GM19351 (cell line): ENCODE measurements around the gene BCAT1.
"Not testable (repeated sequence)": the region's sequence is repeated elsewhere in the genome, so short reads cannot be mapped to it uniquely, and the experiment has no call there.

Source experiments
- ATAC-seq: cut with Tn5 transposase; IDR thresholded peaks from one replicate; pipeline ENCODE4 v1.9.1; 2021; ENCODE audit warnings: mild to moderate bottlenecking, moderate library complexity; ENCODE audit not compliant: unreplicated experiment

BCAT1 gene

DNA sequence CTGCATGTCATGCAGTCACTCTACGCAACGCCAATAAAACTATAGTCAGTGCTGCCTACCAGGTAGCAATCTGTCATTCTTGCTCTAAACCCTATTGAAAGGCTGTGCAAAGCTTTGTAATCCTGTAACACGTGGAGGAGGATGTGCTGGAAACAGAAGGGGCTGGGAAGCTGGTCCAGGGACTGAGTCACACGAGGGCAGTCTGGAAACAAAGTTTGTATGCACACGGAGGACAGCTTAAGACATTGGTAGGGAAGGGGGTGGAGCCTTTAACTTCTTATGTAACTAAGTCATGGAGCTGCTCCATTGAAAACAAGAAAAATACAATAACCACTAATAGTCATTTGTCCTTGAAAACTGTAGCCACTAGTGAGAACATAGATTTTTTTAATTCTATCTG lies 128.0 kb downstream of the BCAT1 start:
- ATAC-seq, result no peak

DNA sequence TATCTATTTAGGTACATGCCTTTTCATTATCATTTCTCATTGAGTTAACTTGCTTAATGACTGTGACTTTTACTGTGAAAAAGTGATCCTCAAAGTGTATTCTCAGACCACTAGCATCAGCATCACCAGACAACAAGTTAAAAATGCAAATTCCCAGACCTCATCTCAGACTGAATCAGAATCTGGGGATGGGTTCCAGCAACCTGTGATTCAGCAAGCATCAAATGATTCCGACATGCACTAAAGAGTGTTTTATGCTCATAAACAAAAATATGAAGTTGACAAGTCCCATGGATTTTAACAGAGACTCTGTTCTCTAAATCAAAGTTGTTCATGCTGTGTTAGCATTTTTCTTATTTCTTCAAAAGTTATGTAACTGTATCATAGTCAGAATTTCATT lies 130.6 kb downstream of the BCAT1 start:
- ATAC-seq, result no peak

DNA sequence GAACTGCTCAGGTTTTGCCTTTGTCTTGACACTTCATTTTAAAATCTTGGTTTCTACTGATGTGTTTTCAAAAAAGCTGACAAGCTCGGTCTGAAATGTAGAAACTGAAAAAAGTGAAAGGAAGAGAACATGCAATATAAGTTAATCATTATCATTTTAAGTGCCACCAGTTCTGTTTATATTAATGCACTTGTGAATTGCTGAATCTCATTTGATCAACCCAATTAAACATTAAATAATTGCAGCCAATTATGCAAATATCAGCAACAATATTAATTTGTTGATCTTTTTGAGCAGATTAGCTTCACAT lies 133.8 kb downstream of the BCAT1 start:
- peak; percentile 10 for ATAC-seq

DNA sequence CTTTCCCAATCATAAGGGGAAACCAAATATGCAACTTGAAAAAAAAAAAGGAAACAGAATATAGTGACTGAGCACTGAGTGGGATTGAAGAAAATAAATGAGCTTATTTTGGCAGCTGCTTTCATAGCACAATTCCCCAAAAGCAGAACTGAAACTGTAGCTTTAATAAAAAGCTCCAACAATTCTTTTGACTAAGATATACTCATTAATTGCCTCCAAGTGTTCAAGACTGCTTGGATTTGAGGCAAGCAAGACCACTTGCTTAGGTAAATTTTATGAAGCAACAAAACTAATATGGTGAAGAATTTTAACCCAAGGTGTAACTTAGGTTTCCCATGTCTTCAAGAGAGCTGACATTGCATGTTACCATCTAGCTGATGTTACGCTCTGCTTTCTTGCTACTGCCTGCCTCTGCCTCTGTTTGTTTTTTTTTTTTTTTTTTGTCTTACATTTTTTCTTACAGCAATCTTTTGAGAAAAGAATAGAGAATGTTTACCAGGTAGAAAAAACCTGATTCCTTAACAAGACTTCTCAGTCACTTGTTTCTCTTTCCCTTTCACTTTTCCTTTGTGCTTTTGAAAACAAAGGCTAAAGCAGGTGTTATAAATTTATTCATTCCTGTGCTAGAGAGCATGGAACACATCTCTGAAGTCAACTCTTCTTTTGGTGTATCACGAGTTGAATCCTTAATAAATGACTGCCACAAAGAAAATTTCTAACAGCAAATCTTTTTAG lies 134.4 kb downstream of the BCAT1 start:
- peak; percentile 94 for ATAC-seq

DNA sequence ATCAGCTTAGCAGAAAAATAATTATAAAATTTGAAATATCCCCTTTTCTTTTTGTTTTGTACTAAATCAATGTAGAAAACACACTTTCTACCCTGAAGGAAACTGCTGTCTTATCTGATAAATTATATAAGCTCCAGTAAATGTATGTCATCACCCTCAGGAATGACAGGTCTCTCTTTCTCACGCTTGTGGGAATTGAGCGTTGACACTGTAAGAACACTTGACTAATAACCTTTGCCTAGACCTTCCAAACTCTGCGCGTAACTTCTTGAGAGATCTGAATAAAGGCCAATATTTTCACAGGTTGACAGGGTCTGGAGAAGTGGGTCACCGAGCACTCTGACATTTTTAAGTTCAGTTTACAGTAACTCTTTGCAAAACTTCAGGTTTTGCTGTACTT lies 138.5 kb downstream of the BCAT1 start:
- ATAC-seq, result no peak

DNA sequence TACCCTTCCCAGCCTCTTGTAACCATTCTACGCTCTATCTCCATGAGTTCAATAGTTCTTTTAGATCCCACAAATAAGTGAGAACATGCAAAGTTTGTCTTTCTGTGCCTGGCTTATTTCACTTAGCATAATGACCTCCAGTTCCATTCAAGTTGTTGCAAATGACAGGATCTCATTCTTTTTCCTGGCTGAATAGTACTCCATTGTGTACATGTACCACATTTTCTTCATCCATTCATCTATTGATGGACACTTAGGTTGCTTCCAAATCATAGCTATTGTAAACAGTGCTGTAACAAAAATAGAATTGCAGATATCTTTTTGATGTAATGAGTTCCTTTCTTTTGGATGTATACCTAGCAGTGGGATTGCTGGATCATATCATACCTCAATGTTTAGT lies 139.6 kb downstream of the BCAT1 start:
- not testable (repeated sequence) for ATAC-seq

DNA sequence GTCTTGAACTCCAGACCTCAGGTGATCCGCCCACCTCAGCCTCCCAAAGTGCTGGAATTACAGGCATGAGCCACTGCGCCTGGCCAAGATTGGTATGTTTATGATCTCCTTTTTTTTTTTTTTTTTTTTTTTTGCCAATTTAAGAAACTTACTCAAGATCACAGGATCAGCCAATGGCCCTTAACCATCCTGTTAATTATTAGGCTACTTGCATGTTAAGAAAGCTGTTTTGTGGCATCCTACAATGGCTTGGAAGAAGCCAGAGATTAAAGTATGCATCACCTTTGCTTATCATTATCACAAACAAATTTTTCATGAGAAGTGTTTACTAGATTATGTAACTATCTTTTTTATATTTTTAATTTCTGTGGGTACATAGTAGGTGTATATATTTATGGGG lies 140.2 kb downstream of the BCAT1 start:
- ATAC-seq, result no peak

DNA sequence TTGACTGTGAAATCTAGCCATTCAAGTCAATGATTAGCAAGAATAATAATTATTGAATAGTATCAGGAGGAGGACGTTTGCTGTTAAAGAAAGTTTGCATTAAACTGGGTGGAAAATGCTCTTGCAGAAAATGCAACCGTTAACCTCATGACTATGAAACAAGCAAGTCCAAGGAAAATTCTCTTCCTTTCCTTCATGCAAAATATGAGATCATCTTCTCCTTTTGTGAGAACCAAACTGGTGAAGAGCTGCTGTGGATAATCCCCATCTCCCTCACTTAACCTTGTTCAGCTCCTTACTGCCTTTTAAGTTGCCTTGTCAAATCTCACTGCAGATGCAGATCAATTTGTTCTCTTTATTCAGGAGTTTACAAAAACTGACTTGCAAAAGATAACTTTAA lies 142.5 kb downstream of the BCAT1 start:
- ATAC-seq, result no peak

DNA sequence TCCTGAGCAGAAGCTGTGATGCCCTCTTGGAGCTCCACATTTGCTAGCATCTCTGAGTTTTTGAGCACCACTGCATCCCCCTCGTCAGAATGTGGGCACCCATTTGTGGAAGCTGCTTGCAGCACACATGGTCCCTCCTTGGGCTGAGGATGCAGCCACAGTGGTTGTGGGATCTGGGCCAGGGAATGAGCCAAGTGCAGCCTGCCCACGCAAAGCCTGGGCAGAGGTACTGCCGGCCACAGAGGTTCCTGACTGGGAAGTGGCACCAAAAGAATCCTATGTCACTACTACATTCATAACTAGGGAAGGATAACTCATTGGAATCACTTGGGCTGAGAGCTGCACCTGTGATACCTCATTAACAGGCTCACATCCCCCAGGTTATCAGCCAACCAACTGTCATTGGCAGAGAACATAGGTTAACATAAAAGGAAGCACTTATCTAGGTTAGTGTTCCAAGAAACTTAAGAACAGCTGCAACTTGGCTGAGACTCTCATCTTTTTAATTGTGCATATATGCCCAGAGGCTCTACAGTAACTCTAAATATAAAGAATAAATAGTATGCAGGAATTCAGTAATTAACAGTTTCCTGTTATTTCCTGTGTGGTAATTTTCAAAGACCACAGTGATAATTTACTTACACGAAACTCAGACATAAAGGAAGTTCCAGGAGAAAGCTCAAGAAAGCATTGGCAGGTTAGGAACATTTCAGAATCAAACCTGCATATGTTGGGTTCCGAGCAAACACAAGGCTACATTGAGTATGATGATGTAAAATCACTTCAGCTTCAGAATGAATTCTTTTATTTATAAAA lies 145.3 kb downstream of the BCAT1 start:
- no peak for ATAC-seq

DNA sequence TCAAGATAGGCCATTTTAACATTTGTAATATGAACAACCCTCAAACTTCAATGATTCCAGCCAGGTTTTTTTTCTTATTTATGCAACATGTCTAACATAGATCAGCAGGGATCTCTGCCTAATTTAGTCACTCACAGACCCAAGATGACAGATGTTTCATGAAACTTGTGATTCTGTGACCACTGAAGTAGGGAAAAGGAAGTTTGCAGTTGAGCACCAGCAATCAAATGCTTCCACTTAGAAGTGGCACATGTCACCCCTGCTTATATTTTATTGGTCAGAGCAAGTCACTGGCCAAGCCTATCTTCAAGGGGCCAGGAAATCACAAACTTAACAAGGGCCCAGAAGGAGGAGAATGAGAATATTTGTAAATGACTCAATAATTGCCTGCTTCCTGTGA lies 150.6 kb downstream of the BCAT1 start:
- ATAC-seq, result peak; percentile 87

DNA sequence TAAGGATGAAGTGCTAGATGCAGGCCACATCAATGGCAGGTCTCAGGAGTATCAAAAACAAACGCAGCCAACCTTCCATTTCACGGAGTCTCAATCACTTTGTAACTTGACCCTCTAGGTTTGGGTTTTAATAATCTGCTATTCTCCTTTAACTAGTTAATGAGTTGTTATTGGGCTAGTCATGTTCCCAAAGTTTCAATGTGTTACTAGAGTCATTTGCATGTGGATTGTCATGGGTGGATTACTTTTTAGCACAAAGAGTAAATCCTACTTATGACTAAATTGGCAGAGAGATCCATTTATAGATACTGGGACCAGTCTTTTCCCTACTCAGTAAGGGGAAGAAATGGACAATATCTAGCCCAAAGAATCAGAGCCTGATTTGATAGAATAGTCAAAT lies 151.0 kb downstream of the BCAT1 start:
- no peak for ATAC-seq

DNA sequence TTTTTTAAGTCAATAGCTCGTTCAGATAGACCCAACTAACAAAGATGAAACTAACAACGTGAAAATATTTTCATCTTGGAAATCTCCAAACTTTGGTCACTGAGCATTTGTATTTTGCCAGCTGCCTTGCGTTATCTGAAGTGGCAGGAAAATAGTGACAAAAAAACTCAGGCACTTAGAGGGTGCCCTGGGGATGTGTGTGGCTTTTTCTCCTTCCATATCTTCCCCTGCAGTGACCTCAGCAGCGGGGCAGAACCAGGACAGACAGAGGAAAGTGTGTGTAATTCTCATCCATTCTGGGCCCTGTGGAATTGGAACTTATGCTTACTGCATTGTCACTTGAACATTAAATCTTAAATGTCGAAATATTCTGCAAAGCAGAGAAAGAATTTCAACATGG lies 152.0 kb downstream of the BCAT1 start:
- no peak for ATAC-seq

DNA sequence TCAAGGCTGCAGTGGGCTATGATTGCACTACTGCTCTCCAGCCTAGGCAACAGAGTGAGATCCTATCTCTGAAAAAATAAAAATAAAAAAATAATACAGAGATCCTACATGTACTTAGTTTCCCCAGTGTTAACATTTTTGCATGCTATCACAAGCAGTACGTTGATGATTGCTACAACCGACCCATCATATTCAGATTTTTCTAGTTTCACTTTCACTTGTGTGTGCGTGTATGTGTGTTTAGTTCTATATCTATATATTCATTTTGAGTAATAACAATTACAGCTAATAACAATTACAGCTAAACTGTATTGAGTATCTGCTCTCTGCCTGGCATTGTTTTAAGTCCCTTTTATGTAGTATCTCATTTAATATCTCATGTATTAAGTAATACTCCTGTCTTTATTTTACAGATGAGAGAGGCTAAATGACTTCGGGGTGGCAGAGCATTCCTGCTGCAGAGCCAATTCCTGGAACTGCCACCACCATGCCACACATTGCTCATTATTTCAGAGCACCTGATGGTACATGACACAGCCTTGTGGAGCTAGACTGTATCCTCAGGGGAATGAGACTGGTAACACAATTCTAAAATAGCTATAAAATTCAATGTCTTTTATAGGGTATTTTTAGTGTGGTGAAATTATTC lies 153.1 kb downstream of the BCAT1 start:
- ATAC-seq, result peak; percentile 43

DNA sequence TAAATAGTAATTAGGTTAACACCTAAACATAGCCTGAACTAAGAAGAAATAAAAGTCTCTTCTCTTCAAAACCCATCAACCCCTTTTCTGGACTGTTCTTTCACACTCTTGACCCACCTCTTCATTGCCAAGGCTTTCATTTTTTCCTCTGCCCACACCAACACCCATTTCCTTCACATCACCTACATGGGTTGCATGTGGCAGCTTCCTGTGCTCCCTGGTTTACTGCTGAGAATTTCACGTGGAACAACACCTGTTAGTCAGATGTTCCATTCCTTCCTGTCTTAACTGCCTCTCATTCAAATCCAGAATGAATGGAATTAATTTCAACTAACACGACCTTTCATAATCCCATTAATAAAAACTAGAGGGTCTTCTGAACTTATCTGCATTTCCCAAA lies 157.3 kb downstream of the BCAT1 start:
- ATAC-seq, result no peak

DNA sequence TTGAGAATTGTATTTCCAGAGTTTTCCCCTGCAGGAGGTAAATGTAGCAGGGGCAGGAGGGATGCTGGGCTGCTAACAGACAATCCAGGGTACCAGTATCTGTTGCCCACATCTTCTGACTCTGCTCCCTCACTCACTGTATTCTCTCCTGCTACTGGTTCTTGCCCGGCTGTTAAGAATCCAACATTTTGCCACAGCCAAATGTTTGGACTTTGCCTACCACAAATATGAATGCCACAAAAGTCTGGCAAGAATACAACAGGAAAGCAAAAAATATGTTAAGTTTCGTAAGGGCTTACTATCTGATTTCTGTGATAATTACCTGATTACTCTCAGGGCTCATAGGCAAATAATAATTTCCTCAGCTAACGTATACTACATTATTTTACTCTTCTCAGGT lies 160.0 kb downstream of the BCAT1 start:
- no peak for ATAC-seq

DNA sequence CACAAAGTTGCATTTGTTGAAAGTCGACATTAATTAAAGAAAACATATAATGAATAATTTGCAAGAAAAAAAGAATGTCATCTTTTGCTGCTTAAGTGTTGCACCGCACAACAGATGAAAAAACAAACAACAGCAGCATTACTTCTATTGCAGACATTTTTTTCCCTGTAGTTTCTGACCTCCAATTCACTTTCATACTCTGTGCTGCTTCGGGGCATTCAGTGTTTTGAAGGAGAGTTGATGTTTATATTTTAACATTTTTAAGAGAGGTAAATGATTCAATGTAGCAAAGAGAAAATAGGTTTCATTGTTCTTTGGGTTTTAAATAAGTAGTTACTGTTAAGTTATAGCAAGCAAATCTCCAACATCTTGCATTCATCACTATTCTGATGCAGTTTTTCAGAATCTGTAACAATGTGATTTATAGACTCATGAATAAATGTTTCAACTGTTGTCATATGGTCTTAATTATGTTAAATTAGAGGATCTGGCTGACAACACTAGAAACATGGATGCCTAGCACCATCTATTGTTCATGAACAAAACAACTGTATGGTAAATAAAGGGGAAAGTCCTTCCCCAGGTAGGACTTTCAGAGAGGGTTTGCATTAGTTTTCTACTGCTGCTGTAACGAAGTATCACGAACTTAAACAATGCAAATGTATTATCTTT lies 168.1 kb downstream of the BCAT1 start:
- peak; percentile 46 for ATAC-seq

DNA sequence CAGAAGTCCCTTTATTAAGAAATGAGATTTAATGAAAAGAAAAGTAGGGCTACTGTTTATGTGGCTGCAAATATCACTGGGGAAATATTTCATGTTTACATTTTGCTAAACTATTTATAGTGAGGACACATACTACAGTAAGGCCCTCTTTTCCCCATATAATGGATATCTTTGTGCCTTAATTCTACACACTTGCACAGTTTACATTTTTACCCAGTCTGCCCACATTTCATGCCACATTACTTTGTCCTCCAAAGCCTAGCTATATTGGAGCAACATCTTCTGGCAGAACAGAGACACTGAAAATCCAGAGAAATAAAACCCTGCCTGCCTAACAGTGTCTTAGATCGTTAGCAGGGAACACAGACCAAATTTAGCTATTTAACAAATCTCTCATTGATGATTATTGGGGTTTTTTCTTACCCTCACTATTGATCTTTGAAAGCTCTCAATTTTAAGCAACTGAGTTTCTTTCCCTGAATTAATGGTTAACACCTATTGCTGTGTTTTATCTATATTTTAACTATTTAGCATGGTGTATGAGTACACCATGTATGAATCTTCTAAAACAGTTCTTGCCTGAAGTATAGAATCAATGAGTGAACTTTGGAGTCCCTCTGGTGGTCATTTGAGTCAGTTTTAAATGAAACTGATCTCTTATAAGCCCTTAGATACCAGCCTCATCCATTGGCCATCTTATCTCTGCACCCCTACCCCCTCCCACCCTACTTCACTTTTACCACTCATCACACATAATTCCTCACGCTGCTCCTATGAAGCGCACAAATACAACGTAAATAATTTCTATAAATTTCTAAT lies 170.2 kb downstream of the BCAT1 start:
- peak; percentile 89 for ATAC-seq

DNA sequence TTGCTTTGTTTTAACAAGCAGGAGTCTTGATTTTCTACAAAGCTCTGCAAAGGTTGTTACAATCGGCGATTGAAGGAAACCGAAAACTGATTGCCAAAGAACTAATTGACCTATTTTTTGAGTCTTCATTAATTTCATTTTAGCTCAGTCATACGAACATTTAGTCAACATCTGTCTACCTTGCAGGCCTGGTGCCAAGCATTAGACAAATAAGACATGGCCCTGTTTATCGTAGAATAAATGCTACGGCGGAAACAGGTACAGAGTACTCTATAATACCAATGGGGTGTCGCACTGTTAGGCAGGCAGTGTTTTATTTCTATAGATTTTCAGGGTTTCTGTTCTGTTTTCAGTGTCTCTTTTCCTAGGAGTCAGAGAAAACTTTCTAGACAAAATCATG lies 171.5 kb downstream of the BCAT1 start:
- ATAC-seq, result no peak

DNA sequence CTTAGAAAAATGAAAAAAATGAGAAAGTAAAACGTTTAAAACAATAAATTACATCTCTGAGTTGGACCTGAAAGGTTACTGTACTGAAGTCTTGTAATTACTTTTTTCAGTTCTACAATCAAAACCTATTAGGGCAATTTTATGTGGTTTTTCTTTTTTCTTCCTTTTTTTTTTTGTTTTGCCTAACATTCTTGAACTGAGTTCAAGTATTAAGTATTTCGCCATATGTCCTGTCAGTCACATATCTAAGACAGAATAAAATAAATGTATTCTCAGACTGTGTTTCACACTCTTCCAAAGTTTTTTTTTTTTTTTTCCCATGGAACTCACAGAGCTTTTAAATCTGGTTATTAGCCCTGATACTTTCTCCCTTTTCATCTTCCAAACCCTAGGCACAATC lies 172.0 kb downstream of the BCAT1 start:
- ATAC-seq, result no peak

DNA sequence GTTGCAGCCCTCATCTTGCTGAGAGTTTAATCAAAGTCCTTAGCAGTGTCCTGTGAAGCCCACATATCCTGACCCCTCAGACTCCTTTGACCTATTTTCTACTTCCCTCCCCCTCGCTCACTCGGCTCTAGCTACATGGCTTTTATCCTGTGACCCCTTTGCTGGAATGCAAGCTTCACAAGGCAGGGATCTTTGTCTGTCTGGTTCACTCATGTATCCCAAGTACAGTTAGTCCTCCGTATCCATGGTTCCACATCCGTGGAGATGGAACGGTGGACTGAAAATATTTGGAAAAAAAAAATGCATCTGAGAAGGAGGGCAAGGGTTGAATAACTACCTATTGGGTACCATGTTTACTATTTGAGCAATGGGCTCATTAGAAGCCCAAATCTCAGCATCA lies 173.8 kb downstream of the BCAT1 start:
- ATAC-seq, result no peak

DNA sequence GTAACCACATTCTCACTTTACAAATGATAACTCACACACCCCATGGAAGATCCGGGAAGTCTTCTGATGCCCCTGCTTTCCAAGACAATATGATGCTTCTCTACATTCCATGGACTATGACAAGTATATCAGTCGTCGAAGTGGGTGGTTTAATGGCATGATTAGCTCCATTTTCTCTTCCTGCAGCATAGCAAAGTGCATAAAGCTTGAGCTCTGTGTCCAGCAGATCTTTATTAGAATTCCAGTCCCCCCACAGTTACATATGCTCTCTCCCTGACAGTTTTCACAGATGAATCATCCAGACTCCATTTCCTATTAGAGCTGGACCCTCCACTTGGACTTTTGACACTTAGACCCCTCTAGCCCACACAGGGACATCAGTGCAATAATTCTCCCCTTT lies 174.9 kb downstream of the BCAT1 start:
- ATAC-seq, result no peak
